H1 (cell line): ENCODE measurements around the gene PTGIR. TPM values are rescaled to one million over a fixed set of nuclear protein-coding genes. Genes with fewer than 3 reads are reported as not detected.

ENCODE experiments used
- EZH2 ChIP-seq: fragments of 200-600 bp; sonication (generic); IDR thresholded peaks from 2 replicates; pipeline ENCODE4 v1.7.1; 2012; ENCODE audit warnings: low read depth, mild to moderate bottlenecking, moderate library complexity, low read length, inconsistent platforms; ENCODE audit not compliant: severe bottlenecking
- KDM1A ChIP-seq: fragments of 200-600, 300-600 bp; sonication (generic); IDR thresholded peaks from 2 replicates; pipeline ENCODE4 v1.7.1; 2016; ENCODE audit warnings: mild to moderate bottlenecking, low read length, borderline replicate concordance
- POU5F1 ChIP-seq: IDR thresholded peaks from 2 replicates; pipeline ENCODE4 v1.6.1; 2011; ENCODE audit warnings: low read depth, mild to moderate bottlenecking, low read length, moderate library complexity
- SRF ChIP-seq: IDR thresholded peaks from 2 replicates; pipeline ENCODE4 v1.6.1; 2011; ENCODE audit warnings: mild to moderate bottlenecking, low read depth, low read length, moderate library complexity
- TAF1 ChIP-seq: IDR thresholded peaks from 2 replicates; pipeline ENCODE4 v1.6.1; 2011; ENCODE audit warnings: mild to moderate bottlenecking, low read depth, low read length
- TBP ChIP-seq: IDR thresholded peaks from 2 replicates; pipeline ENCODE4 v1.6.1; 2011; ENCODE audit warnings: low read depth, low read length, improper control_type of control experiment
- polyA plus RNA-seq, 7 experiments: library from polyadenylated mRNA; depleted of rRNA in 3 of 7; stranded (reverse) in 5 of 7; unstranded in 2 of 7; fragments of >200 nt in 5 of 7; fragments of 200-250 nt in 2 of 7; gene quantifications; 1 replicate in 5 of 7; 2 replicates in 1 of 7; 4 replicates in 1 of 7; pipeline versions ENCODE4 v1.2.1 to v1.2.3, GENCODE V29; 2011 to 2013; ENCODE audit warnings: missing spikeins in 2 of 7, mixed read lengths in 2 of 7
- total RNA-seq: library from RNA; stranded (reverse); fragmentation: NEBNext Ultra II Directional; extraction: Animal tissue kit (Norgen Biotek cat#: 25700); gene quantifications from 2 replicates; pipeline ENCODE4 v1.2.1, GENCODE V29; 2021
- TF ChIP-seq, protein P1 (sequence below): fragments of 300-600 bp; sonication (generic); IDR thresholded peaks from 2 replicates; pipeline ENCODE4 v1.7.1; 2012; ENCODE audit warnings: low read length, moderate library complexity, mild to moderate bottlenecking, inconsistent platforms; ENCODE audit not compliant: insufficient replicate concordance
- TF ChIP-seq, protein P2 (sequence below): IDR thresholded peaks from 2 replicates; pipeline ENCODE4 v1.6.1; 2012; ENCODE audit warnings: inconsistent platforms

Gene PTGIR
- total and polyA plus RNA-seq, 2 of the 8 experiments (the other 6 are each of a cell fraction or from before 2014, with no cell fraction given) = 0.15 TPM; not detected in 1

DNA sequence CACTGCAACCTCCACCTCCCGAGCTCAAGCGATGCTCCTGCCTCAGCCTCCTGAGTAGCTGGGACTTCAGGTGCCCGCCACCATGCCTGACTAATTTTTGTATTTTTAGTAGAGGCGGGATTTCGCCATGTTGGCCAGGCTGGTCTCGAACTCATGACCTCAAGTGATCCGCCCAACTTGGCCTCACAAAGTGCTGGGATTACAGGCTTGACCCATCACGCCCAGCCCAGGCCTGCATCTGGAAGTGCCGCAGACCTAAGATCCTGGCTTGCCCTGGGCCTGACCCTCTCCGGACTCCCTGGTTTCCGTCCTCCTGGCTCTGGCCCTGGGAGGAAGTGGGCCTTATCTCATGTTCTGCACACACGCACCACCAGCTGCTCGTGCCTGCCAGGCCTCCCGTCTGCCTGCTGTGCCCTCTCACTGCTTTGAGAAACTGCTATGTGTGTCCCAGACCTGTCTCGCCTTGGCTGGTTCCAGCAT lies 4.7 kb upstream of the PTGIR start (continued):
- TF ChIP-seq KDM1A (no peak), EZH2 (no peak), SRF (no peak), TBP (no peak), POU5F1 (no peak), TAF1 (no peak)
- TF ChIP-seq, protein P1, sequence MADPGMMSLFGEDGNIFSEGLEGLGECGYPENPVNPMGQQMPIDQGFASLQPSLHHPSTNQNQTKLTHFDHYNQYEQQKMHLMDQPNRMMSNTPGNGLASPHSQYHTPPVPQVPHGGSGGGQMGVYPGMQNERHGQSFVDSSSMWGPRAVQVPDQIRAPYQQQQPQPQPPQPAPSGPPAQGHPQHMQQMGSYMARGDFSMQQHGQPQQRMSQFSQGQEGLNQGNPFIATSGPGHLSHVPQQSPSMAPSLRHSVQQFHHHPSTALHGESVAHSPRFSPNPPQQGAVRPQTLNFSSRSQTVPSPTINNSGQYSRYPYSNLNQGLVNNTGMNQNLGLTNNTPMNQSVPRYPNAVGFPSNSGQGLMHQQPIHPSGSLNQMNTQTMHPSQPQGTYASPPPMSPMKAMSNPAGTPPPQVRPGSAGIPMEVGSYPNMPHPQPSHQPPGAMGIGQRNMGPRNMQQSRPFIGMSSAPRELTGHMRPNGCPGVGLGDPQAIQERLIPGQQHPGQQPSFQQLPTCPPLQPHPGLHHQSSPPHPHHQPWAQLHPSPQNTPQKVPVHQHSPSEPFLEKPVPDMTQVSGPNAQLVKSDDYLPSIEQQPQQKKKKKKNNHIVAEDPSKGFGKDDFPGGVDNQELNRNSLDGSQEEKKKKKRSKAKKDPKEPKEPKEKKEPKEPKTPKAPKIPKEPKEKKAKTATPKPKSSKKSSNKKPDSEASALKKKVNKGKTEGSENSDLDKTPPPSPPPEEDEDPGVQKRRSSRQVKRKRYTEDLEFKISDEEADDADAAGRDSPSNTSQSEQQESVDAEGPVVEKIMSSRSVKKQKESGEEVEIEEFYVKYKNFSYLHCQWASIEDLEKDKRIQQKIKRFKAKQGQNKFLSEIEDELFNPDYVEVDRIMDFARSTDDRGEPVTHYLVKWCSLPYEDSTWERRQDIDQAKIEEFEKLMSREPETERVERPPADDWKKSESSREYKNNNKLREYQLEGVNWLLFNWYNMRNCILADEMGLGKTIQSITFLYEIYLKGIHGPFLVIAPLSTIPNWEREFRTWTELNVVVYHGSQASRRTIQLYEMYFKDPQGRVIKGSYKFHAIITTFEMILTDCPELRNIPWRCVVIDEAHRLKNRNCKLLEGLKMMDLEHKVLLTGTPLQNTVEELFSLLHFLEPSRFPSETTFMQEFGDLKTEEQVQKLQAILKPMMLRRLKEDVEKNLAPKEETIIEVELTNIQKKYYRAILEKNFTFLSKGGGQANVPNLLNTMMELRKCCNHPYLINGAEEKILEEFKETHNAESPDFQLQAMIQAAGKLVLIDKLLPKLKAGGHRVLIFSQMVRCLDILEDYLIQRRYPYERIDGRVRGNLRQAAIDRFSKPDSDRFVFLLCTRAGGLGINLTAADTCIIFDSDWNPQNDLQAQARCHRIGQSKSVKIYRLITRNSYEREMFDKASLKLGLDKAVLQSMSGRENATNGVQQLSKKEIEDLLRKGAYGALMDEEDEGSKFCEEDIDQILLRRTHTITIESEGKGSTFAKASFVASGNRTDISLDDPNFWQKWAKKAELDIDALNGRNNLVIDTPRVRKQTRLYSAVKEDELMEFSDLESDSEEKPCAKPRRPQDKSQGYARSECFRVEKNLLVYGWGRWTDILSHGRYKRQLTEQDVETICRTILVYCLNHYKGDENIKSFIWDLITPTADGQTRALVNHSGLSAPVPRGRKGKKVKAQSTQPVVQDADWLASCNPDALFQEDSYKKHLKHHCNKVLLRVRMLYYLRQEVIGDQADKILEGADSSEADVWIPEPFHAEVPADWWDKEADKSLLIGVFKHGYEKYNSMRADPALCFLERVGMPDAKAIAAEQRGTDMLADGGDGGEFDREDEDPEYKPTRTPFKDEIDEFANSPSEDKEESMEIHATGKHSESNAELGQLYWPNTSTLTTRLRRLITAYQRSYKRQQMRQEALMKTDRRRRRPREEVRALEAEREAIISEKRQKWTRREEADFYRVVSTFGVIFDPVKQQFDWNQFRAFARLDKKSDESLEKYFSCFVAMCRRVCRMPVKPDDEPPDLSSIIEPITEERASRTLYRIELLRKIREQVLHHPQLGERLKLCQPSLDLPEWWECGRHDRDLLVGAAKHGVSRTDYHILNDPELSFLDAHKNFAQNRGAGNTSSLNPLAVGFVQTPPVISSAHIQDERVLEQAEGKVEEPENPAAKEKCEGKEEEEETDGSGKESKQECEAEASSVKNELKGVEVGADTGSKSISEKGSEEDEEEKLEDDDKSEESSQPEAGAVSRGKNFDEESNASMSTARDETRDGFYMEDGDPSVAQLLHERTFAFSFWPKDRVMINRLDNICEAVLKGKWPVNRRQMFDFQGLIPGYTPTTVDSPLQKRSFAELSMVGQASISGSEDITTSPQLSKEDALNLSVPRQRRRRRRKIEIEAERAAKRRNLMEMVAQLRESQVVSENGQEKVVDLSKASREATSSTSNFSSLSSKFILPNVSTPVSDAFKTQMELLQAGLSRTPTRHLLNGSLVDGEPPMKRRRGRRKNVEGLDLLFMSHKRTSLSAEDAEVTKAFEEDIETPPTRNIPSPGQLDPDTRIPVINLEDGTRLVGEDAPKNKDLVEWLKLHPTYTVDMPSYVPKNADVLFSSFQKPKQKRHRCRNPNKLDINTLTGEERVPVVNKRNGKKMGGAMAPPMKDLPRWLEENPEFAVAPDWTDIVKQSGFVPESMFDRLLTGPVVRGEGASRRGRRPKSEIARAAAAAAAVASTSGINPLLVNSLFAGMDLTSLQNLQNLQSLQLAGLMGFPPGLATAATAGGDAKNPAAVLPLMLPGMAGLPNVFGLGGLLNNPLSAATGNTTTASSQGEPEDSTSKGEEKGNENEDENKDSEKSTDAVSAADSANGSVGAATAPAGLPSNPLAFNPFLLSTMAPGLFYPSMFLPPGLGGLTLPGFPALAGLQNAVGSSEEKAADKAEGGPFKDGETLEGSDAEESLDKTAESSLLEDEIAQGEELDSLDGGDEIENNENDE = no peak
- TF ChIP-seq, protein P2, sequence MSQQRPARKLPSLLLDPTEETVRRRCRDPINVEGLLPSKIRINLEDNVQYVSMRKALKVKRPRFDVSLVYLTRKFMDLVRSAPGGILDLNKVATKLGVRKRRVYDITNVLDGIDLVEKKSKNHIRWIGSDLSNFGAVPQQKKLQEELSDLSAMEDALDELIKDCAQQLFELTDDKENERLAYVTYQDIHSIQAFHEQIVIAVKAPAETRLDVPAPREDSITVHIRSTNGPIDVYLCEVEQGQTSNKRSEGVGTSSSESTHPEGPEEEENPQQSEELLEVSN = no peak
- TF ChIP-seq, all 59 proteins: peak for 0
